ENCODE data around the gene CTSZ. TPM values are rescaled to one million over a fixed set of nuclear protein-coding genes. Genes with fewer than 3 reads are reported as not detected.

CTSZ gene
- total RNA-seq, 2 experiments from 2014 or later, result 14.7 to 17.7 TPM

DNA sequence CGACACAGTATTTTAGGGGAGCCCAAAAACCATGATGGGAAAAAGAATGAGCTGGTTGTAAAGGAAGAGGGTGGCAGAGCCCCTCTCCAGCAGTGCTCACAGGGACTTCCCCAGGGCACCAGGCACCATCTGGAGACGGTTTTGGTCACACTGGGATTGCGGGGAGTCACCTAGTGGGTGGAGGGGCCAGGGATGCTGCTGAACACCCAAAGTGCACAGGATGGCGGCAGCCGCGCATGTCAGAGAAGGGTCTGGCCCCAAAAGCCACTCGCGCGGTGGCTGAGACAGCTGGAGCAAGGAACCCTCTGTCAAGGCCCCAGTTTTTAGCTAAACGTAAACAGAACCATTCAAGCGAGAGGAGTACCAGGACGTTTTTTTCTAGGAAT is 10.8 kb downstream of the CTSZ start:
- no peaks in the 10 kb centered on the region for H3K9me3 ChIP-seq (ENCODE audit: control insufficient read depth in 1 of 2, insufficient read depth in 1 of 2, low read length in 2 of 2)
- TF ChIP-seq, protein P1, sequence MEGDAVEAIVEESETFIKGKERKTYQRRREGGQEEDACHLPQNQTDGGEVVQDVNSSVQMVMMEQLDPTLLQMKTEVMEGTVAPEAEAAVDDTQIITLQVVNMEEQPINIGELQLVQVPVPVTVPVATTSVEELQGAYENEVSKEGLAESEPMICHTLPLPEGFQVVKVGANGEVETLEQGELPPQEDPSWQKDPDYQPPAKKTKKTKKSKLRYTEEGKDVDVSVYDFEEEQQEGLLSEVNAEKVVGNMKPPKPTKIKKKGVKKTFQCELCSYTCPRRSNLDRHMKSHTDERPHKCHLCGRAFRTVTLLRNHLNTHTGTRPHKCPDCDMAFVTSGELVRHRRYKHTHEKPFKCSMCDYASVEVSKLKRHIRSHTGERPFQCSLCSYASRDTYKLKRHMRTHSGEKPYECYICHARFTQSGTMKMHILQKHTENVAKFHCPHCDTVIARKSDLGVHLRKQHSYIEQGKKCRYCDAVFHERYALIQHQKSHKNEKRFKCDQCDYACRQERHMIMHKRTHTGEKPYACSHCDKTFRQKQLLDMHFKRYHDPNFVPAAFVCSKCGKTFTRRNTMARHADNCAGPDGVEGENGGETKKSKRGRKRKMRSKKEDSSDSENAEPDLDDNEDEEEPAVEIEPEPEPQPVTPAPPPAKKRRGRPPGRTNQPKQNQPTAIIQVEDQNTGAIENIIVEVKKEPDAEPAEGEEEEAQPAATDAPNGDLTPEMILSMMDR (IDR thresholded peaks at IDR 0.05), result no peak
- H3K4me1 ChIP-seq (ENCODE audit: insufficient read depth, low read length), result no peaks in the 10 kb centered on the region
- no peak for ATAC-seq (ENCODE audit: poor library complexity)
- no peak overlapping the region for H3K27ac ChIP-seq (ENCODE audit: low read depth in 1 of 2, low read length in 2 of 2)
- H3K9me3 Mint-ChIP-seq, result no peaks in the 10 kb centered on the region
- ChIA-PET POLR2A (interaction anchor here (1.4 kb wide), 1 partner anchor 9 kb away, joined by 4 read pairs; no protein-coding TSS in a partner anchor), CTCF (no interaction called here)
- intact Hi-C loops (cut with DNase I, micrococcal nuclease), result no loop called here
- no peaks in the 10 kb centered on the region for H3K27me3 ChIP-seq (ENCODE audit: control insufficient read depth in 1 of 2, insufficient read depth in 2 of 2, low read length in 2 of 2)
- peak overlapping the region; percentile 47 for H3K27ac Mint-ChIP-seq
- DNase-seq, result no peak
- H3K27me3 Mint-ChIP-seq, result no peaks in the 10 kb centered on the region
- H3K4me3 Mint-ChIP-seq, result no peak overlapping the region
- no peak overlapping the region for H3K4me3 ChIP-seq (ENCODE audit: low read length)
- peaks cover 57% of the 10 kb centered on the region for H3K36me3 ChIP-seq (ENCODE audit: insufficient read depth, low read length)
- H3K4me1 Mint-ChIP-seq (ENCODE audit: low read depth), result peaks cover 7% of the 10 kb centered on the region
- peaks cover 67% of the 10 kb centered on the region for H3K36me3 Mint-ChIP-seq (ENCODE audit: low read depth)

DNA sequence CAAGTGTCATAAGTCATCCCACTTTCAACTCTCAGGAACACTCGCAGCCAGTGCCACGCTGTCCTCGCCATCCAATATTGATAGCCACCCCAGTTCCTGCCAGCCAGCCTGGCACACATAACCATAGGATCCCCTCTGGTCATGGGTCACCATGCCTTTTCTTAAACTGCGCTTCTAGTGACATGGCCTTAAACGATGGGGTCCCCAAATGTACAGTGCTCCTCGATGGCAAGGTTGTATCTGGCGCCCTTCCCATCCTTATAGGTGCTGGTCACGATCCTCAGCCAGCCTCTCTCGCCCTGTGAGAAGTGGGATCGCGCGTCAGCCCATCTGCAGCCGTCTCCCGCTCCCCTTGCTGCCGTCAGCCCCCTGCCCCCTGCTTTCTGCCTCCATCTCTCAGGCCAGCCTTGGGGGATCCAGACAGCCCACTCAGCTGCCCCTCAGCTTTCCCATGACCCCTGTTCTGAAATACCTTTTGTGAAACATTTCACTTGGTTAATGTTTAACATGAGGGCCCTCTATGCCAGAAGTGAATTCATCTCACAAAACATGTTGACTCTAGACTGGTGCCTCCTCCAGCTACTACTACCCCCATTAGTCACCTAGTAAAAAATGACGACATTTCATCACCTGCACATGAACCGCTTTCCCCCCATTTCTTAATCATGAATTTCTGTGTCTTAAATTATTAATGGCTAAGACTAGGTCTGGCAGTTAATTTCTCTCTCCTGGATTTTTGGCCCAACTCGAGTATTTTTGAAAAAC is 11.4 kb downstream of the CTSZ start:
- no peaks in the 10 kb centered on the region for H3K9me3 Mint-ChIP-seq
- peaks cover 73% of the 10 kb centered on the region for H3K36me3 Mint-ChIP-seq (ENCODE audit: low read depth)
- peak overlapping the region; percentile 47 for H3K27ac Mint-ChIP-seq
- H3K4me1 Mint-ChIP-seq (ENCODE audit: low read depth), result peaks cover 7% of the 10 kb centered on the region
- H3K36me3 ChIP-seq (ENCODE audit: insufficient read depth, low read length), result peaks cover 63% of the 10 kb centered on the region
- POLR2A ChIA-PET, result interaction anchor here (1.4 kb wide), 1 partner anchor 10 kb away, joined by 4 read pairs; no protein-coding TSS in a partner anchor
- no peaks in the 10 kb centered on the region for H3K9me3 ChIP-seq (ENCODE audit: control insufficient read depth in 1 of 2, insufficient read depth in 1 of 2, low read length in 2 of 2)
- CTCF ChIA-PET, result no interaction called here
- H3K4me1 ChIP-seq (ENCODE audit: insufficient read depth, low read length), result no peaks in the 10 kb centered on the region
- ATAC-seq (ENCODE audit: poor library complexity), result no peak
- no peak overlapping the region for H3K4me3 Mint-ChIP-seq
- H3K27ac ChIP-seq (ENCODE audit: low read depth in 1 of 2, low read length in 2 of 2), result no peak overlapping the region
- no peak overlapping the region for H3K4me3 ChIP-seq (ENCODE audit: low read length)
- no peaks in the 10 kb centered on the region for H3K27me3 ChIP-seq (ENCODE audit: control insufficient read depth in 1 of 2, insufficient read depth in 2 of 2, low read length in 2 of 2)
- TF ChIP-seq, protein P1 (IDR thresholded peaks at IDR 0.05), result no peak
- intact Hi-C loops (cut with DNase I, micrococcal nuclease), result no loop called here
- DNase-seq, result no peak
- H3K27me3 Mint-ChIP-seq, result no peaks in the 10 kb centered on the region

DNA sequence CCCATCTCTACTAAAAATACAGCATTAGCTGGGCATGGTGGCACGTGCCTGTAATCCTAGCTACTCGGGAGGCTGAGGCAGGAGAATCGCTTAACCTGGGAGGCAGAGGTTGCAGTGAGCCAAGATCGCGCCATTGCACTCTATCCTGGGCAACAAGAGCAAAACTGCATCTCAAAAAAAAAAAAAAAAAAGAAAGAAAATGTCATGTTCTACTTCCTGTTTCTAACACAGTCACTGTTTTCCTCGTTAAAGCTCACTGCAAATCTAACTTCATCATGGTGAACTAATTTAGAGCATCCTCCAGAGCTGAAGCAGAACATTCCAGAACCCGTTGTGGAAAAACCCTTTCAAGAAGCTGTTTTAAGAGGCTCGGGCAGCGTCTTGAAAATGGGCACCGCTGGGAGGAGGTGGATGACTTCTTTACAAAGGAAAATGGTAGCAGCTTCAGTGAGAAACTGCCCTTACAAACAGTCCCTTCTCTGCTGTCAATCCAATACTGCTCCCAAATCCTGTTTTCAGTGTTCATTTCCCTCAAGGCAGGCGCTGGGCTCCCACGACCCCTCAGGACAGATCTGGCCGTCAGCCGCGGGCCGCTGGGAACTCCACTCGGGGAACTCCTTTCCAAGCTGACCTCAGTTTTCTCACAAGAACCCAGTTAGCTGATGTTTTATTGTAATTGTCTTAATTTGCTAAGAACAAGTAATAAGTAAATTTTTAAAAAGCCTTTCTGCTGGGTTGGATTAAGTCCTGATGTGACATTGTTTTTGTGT is 12.5 kb downstream of the CTSZ start:
- Histone ChIP-seq H3K9me3 (ENCODE audit: control insufficient read depth in 1 of 2, insufficient read depth in 1 of 2, low read length in 2 of 2) (no peaks in the 10 kb centered on the region), H3K36me3 (ENCODE audit: insufficient read depth, low read length) (peaks cover 73% of the 10 kb centered on the region), H3K4me1 (ENCODE audit: insufficient read depth, low read length) (no peaks in the 10 kb centered on the region), H3K27ac (ENCODE audit: low read depth in 1 of 2, low read length in 2 of 2) (no peak overlapping the region), H3K4me3 (ENCODE audit: low read length) (no peak overlapping the region), H3K27me3 (ENCODE audit: control insufficient read depth in 1 of 2, insufficient read depth in 2 of 2, low read length in 2 of 2) (no peaks in the 10 kb centered on the region)
- ATAC-seq (ENCODE audit: poor library complexity), result no peak
- peaks cover 7% of the 10 kb centered on the region for H3K4me1 Mint-ChIP-seq (ENCODE audit: low read depth)
- H3K27ac Mint-ChIP-seq, result no peak overlapping the region
- ChIA-PET CTCF (interaction anchor here (0.5 to 0.8 kb wide), 2 partner anchors 108 to 391 kb away, joined by 3 to 5 read pairs; no protein-coding TSS in a partner anchor), POLR2A (interaction anchor here (0.8 kb wide), 1 partner anchor 406 kb away, joined by 3 read pairs; no protein-coding TSS in a partner anchor)
- DNase-seq, result no peak
- TF ChIP-seq, protein P1 (IDR thresholded peaks at IDR 0.05), result no peak
- H3K4me3 Mint-ChIP-seq, result no peak overlapping the region
- H3K27me3 Mint-ChIP-seq, result no peaks in the 10 kb centered on the region
- peaks cover 80% of the 10 kb centered on the region for H3K36me3 Mint-ChIP-seq (ENCODE audit: low read depth)
- no peaks in the 10 kb centered on the region for H3K9me3 Mint-ChIP-seq
- intact Hi-C loops (cut with DNase I, micrococcal nuclease), result no loop called here
